22Rv1 (cell line): Measurements from ENCODE around the gene PRKCE.

Source experiments
- ZFX ChIP-seq: fragments of 450-650 bp; IDR thresholded peaks from 2 replicates; pipeline ENCODE4 v1.6.1; 2017; ENCODE audit warnings: antibody characterized with exemption, borderline replicate concordance
- TF ChIP-seq, protein P1 (sequence below): fragments of 450-650 bp; IDR thresholded peaks from 2 replicates; pipeline ENCODE4 v1.5.1; 2017; ENCODE audit warnings: mild to moderate bottlenecking

- TF ChIP-seq, protein P1, sequence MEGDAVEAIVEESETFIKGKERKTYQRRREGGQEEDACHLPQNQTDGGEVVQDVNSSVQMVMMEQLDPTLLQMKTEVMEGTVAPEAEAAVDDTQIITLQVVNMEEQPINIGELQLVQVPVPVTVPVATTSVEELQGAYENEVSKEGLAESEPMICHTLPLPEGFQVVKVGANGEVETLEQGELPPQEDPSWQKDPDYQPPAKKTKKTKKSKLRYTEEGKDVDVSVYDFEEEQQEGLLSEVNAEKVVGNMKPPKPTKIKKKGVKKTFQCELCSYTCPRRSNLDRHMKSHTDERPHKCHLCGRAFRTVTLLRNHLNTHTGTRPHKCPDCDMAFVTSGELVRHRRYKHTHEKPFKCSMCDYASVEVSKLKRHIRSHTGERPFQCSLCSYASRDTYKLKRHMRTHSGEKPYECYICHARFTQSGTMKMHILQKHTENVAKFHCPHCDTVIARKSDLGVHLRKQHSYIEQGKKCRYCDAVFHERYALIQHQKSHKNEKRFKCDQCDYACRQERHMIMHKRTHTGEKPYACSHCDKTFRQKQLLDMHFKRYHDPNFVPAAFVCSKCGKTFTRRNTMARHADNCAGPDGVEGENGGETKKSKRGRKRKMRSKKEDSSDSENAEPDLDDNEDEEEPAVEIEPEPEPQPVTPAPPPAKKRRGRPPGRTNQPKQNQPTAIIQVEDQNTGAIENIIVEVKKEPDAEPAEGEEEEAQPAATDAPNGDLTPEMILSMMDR, result no peak
- TF ChIP-seq ZFX, result no peak
Measured at GRCh38 chr2:46041434-46041833, 390.0 kb downstream of the PRKCE start.
